HepG2 (cell line): ENCODE data around the gene SOHLH2. TPM values are rescaled to one million over a fixed set of nuclear protein-coding genes. Genes with fewer than 3 reads are reported as not detected.

Experiments used
- ATAC-seq: fragments of 200-7000 bp; cut with Tn5 transposase; 3 replicates; pipeline ENCODE4 v1.9.1; 2020; ENCODE audit warnings: mild to moderate bottlenecking, moderate library complexity
- BruUV-seq: library from RNA; stranded (reverse); fragments of 400-500 nt; replicated peaks from 2 replicates; lab custom pipeline; 2021; lab: Mats Ljungman, UMichigan
- CTCF ChIA-PET: fragments of 300-600 bp; formaldehyde crosslinking; extraction: SDS; loops from one replicate; lab custom pipeline; 2021; ENCODE audit warnings: low total read pairs, inconsistent platforms, low intra/inter-chr PET ratio; lab: Yijun Ruan, JAX
- POLR2A ChIA-PET: fragments of 350-600 bp; sonication (Branson Sonifier 250); formaldehyde crosslinking; loops from one replicate; lab custom pipeline; 2020; ENCODE audit warnings: antibody characterized with exemption, inconsistent platforms; lab: Yijun Ruan, JAX
- DNase-seq: peaks from one replicate; pipeline ENCODE4 v3.0.0-alpha.2; 2015; ENCODE audit warnings: low spot score
- FAIRE-seq: peaks from 3 replicates; lab custom pipeline; 2011; peaks lifted over from hg19 to GRCh38; lab: Jason Lieb, UNC
- H2AFZ ChIP-seq: one replicate; pipeline ENCODE4 v1.6.1; 2011; ENCODE audit warnings: low read length, inconsistent platforms
- H3K27ac ChIP-seq: fragments of 300-600 bp; 3 replicates; pipeline ENCODE4 v1.8.0; 2011; ENCODE audit warnings: mixed run types, mild to moderate bottlenecking, mixed read lengths, low read length, inconsistent platforms; ENCODE audit not compliant: insufficient read depth; ENCODE audit errors: extremely low read length
- H3K27me3 ChIP-seq, 2 experiments: fragments of 200-600 bp in 1 of 2; 2 replicates in 1 of 2; 3 replicates in 1 of 2; pipeline versions ENCODE4 v1.6.0 to v1.8.0; 2011; ENCODE audit warnings: low read length in 2 of 2, mild to moderate bottlenecking in 2 of 2, moderate library complexity in 2 of 2, inconsistent platforms in 1 of 2; ENCODE audit not compliant: insufficient read depth in 2 of 2, control insufficient read depth in 1 of 2
- H3K36me3 ChIP-seq, 2 experiments: fragments of 200-600 bp in 1 of 2; replicated peaks in 1 of 2; 2 replicates in 1 of 2; 3 replicates in 1 of 2; pipeline versions ENCODE4 v1.5.1 to v1.8.0; 2011; ENCODE audit warnings: low read length in 2 of 2, inconsistent platforms in 1 of 2; ENCODE audit not compliant: insufficient read depth in 2 of 2, control insufficient read depth in 1 of 2
- H3K4me1 ChIP-seq: 2 replicates; pipeline ENCODE4 v1.5.1; 2012; ENCODE audit warnings: low read length, inconsistent platforms; ENCODE audit not compliant: insufficient read depth
- H3K4me2 ChIP-seq: 2 replicates; pipeline ENCODE4 v1.6.0; 2011; ENCODE audit warnings: low read depth, low read length, inconsistent platforms
- H3K4me3 ChIP-seq, 3 experiments: fragments of 200-600 bp in 1 of 3; sonication (generic), shearing (Covaris generic) in 1 of 3; replicated peaks in 1 of 3; 2 replicates each; pipeline ENCODE4 v1.5.1; 2011 to 2016; ENCODE audit warnings: low read length in 3 of 3, inconsistent platforms in 2 of 3, low read depth in 2 of 3, mild to moderate bottlenecking in 2 of 3, control low read depth in 1 of 3, mixed read lengths in 1 of 3; ENCODE audit not compliant: insufficient read depth in 1 of 3
- H3K79me2 ChIP-seq: one replicate; pipeline ENCODE4 v1.6.1; 2011; ENCODE audit warnings: low read length, inconsistent platforms; ENCODE audit not compliant: insufficient read depth
- H3K9ac ChIP-seq: 2 replicates; pipeline ENCODE4 v1.6.0; 2011; ENCODE audit warnings: mild to moderate bottlenecking, low read depth, low read length, inconsistent platforms; ENCODE audit not compliant: insufficient read depth
- H3K9me3 ChIP-seq: 2 replicates; pipeline ENCODE4 v1.5.1; 2012; ENCODE audit warnings: mild to moderate bottlenecking, low read length
- H4K20me1 ChIP-seq: 2 replicates; pipeline ENCODE4 v1.6.0; 2011; ENCODE audit warnings: inconsistent platforms, mild to moderate bottlenecking, low read length, moderate library complexity; ENCODE audit not compliant: insufficient read depth
- FLYWCH1 ChIP-seq: sonication (generic); formaldehyde crosslinking; IDR thresholded peaks from 2 replicates; pipeline ENCODE4 v1.8.1; 2023; ENCODE audit warnings: mild to moderate bottlenecking, missing genetic modification reagents
- HES4 ChIP-seq: sonication (generic); formaldehyde crosslinking; IDR thresholded peaks from 2 replicates; pipeline ENCODE4 v1.9.0; 2021; ENCODE audit warnings: mild to moderate bottlenecking, missing genetic modification reagents, borderline replicate concordance
- PCBP1 ChIP-seq: fragments of 200-400 bp; formaldehyde crosslinking; IDR thresholded peaks from 2 replicates; pipeline ENCODE4 v1.6.1; 2017; ENCODE audit warnings: mild to moderate bottlenecking, low read depth, low read length, borderline replicate concordance
- RBM39 ChIP-seq: fragments of 200-400 bp; formaldehyde crosslinking; IDR thresholded peaks from one replicate; pipeline ENCODE4 v1.6.1; 2018; ENCODE audit warnings: antibody characterized with exemption, mild to moderate bottlenecking, low read depth, low read length; ENCODE audit not compliant: poor library complexity, severe bottlenecking
- SNRNP70 ChIP-seq: fragments of 200-400 bp; formaldehyde crosslinking; IDR thresholded peaks from 2 replicates; pipeline ENCODE4 v1.6.1; 2017; ENCODE audit warnings: mild to moderate bottlenecking, low read depth, low read length, moderate library complexity
- YEATS2 ChIP-seq: sonication (generic); formaldehyde crosslinking; IDR thresholded peaks from 2 replicates; pipeline ENCODE4 v1.4.0; 2020; ENCODE audit warnings: missing genetic modification reagents, borderline replicate concordance
- ZNF263 ChIP-seq: sonication (generic); formaldehyde crosslinking; IDR thresholded peaks from 2 replicates; pipeline ENCODE4 v1.4.0; 2020; ENCODE audit warnings: missing genetic modification reagents
- ZNF3 ChIP-seq: IDR thresholded peaks from 2 replicates; pipeline ENCODE4 v1.7.0; 2017; ENCODE audit warnings: inconsistent platforms
- ZNF564 ChIP-seq: sonication (generic); formaldehyde crosslinking; IDR thresholded peaks from 2 replicates; pipeline ENCODE4 v1.8.1; 2023; ENCODE audit warnings: mild to moderate bottlenecking, missing genetic modification reagents
- ZNF724P ChIP-seq: sonication (generic); formaldehyde crosslinking; IDR thresholded peaks from 2 replicates; pipeline ENCODE4 v1.8.0; 2022; ENCODE audit warnings: missing genetic modification reagents, borderline replicate concordance
- in situ Hi-C: cut with HindIII; loops from 2 replicates; pipeline ENCODE4 v1.10.0; 2017; ENCODE audit warnings: low pct_unique_long_range_greater_than_20kb; ENCODE audit not compliant: extremely low pct_ligation_motif_present
- intact Hi-C: fragments of 100-400 bp; cut with micrococcal nuclease; formaldehyde crosslinking; loops from one replicate; pipeline ENCODE4 v1.10.0; 2022; ENCODE audit not compliant: unreplicated experiment
- polyA plus RNA-seq, 8 experiments: library from polyadenylated mRNA; depleted of rRNA in 3 of 8; stranded (reverse) in 7 of 8; unstranded in 1 of 8; fragments of >200 nt; fragmentation: Illumina TruSeq in 4 of 8; extraction: Trizol in 4 of 8; gene quantifications; 2 replicates each; pipeline versions ENCODE4 v1.2.1 to v1.2.3, GENCODE V29; 2011 to 2016; ENCODE audit warnings: low read depth in 4 of 8, missing spikeins in 1 of 8, mixed read lengths in 1 of 8; ENCODE audit not compliant: insufficient read depth in 1 of 8
- total RNA-seq, 5 experiments: library from RNA; depleted of rRNA; stranded (reverse); fragments of >200 nt; fragmentation: Illumina TruSeq; extraction: Trizol; gene quantifications; 2 replicates each; pipeline ENCODE4 v1.2.3, GENCODE V29; 2016; ENCODE audit warnings: low read depth in 1 of 5
- TF ChIP-seq, protein P1 (sequence below): sonication (generic); formaldehyde crosslinking; IDR thresholded peaks from 2 replicates; pipeline ENCODE4 v1.9.0; 2021; ENCODE audit warnings: missing genetic modification reagents, mild to moderate bottlenecking, borderline replicate concordance
- TF ChIP-seq, protein P2 (sequence below): sonication (generic); IDR thresholded peaks from 2 replicates; pipeline ENCODE4 v1.6.1; 2016; ENCODE audit warnings: low read depth, borderline replicate concordance
- TF ChIP-seq, protein P3 (sequence below): fragments of 450-650 bp; IDR thresholded peaks from 2 replicates; pipeline ENCODE4 v1.6.1; 2017; ENCODE audit warnings: mild to moderate bottlenecking
- TF ChIP-seq, protein P4 (sequence below): IDR thresholded peaks from 2 replicates; pipeline ENCODE4 v1.6.1; 2016; ENCODE audit warnings: low read depth
- TF ChIP-seq, protein P5 (sequence below): sonication (generic); formaldehyde crosslinking; IDR thresholded peaks from 2 replicates; pipeline ENCODE4 v1.8.0; 2022; ENCODE audit warnings: low read depth, missing genetic modification reagents

The SOHLH2 gene
- total and polyA plus RNA-seq, 2 of the 13 experiments (the other 11 are each of a cell fraction or from before 2014, with no cell fraction given): not detected

DNA sequence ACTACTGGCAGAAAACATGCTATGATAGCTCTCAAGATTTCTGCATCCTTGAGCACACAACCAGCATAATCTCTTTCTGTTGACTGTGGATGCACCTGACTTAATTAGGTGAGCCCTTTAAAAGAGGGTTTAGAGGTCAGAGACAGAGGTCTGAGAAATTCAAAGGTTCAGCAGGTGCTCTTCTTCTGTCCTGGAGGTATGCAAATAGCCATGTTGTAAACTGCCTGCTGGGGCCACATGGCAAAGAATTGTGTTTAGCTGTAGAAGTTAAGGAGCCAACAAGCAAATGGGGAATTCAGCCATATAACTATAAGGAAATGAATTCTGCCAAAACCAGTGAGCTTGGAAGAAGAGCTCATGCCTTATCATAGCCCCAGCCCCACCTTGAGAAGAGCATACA is 71.6 kb downstream of the SOHLH2 start:
- ChIA-PET POLR2A (no interaction called here), CTCF (no interaction called here)
- Histone ChIP-seq H3K27me3 (no peaks in the 10 kb centered on the region), H3K4me1 (no peaks in the 10 kb centered on the region), H2AFZ (no peak overlapping the region), H3K27ac (no peak overlapping the region), H3K4me3 (no peak overlapping the region), H3K4me2 (no peak overlapping the region), H3K36me3 (no peaks in the 10 kb centered on the region), H3K79me2 (no peaks in the 10 kb centered on the region), H4K20me1 (no peaks in the 10 kb centered on the region), H3K9me3 (no peaks in the 10 kb centered on the region), H3K9ac (no peak overlapping the region)
- DNase-seq (no peak), FAIRE-seq (no peak), ATAC-seq (no peak)
- TF ChIP-seq HES4 (CRISPR knock-in tag): no peak
- TF ChIP-seq, protein P1, sequence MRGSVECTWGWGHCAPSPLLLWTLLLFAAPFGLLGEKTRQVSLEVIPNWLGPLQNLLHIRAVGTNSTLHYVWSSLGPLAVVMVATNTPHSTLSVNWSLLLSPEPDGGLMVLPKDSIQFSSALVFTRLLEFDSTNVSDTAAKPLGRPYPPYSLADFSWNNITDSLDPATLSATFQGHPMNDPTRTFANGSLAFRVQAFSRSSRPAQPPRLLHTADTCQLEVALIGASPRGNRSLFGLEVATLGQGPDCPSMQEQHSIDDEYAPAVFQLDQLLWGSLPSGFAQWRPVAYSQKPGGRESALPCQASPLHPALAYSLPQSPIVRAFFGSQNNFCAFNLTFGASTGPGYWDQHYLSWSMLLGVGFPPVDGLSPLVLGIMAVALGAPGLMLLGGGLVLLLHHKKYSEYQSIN (CRISPR knock-in tag): no peak
- no peak for TF ChIP-seq FLYWCH1 (CRISPR knock-in tag)
- no peak for TF ChIP-seq ZNF564 (CRISPR knock-in tag)
- no peak for TF ChIP-seq ZNF263 (CRISPR knock-in tag)
- TF ChIP-seq, protein P2, sequence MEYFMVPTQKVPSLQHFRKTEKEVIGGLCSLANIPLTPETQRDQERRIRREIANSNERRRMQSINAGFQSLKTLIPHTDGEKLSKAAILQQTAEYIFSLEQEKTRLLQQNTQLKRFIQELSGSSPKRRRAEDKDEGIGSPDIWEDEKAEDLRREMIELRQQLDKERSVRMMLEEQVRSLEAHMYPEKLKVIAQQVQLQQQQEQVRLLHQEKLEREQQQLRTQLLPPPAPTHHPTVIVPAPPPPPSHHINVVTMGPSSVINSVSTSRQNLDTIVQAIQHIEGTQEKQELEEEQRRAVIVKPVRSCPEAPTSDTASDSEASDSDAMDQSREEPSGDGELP: no peak
- no peak for TF ChIP-seq ZNF724P (CRISPR knock-in tag)
- no peak for TF ChIP-seq YEATS2 (CRISPR knock-in tag)
- no peak for TF ChIP-seq PCBP1
- TF ChIP-seq, protein P3, sequence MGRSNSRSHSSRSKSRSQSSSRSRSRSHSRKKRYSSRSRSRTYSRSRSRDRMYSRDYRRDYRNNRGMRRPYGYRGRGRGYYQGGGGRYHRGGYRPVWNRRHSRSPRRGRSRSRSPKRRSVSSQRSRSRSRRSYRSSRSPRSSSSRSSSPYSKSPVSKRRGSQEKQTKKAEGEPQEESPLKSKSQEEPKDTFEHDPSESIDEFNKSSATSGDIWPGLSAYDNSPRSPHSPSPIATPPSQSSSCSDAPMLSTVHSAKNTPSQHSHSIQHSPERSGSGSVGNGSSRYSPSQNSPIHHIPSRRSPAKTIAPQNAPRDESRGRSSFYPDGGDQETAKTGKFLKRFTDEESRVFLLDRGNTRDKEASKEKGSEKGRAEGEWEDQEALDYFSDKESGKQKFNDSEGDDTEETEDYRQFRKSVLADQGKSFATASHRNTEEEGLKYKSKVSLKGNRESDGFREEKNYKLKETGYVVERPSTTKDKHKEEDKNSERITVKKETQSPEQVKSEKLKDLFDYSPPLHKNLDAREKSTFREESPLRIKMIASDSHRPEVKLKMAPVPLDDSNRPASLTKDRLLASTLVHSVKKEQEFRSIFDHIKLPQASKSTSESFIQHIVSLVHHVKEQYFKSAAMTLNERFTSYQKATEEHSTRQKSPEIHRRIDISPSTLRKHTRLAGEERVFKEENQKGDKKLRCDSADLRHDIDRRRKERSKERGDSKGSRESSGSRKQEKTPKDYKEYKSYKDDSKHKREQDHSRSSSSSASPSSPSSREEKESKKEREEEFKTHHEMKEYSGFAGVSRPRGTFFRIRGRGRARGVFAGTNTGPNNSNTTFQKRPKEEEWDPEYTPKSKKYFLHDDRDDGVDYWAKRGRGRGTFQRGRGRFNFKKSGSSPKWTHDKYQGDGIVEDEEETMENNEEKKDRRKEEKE: no peak
- TF ChIP-seq, protein P4, sequence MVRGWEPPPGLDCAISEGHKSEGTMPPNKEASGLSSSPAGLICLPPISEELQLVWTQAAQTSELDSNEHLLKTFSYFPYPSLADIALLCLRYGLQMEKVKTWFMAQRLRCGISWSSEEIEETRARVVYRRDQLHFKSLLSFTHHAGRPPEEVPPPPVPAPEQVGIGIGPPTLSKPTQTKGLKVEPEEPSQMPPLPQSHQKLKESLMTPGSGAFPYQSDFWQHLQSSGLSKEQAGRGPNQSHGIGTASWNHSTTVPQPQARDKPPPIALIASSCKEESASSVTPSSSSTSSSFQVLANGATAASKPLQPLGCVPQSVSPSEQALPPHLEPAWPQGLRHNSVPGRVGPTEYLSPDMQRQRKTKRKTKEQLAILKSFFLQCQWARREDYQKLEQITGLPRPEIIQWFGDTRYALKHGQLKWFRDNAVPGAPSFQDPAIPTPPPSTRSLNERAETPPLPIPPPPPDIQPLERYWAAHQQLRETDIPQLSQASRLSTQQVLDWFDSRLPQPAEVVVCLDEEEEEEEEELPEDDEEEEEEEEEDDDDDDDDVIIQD (CRISPR knock-in tag): no peak
- no peak for TF ChIP-seq RBM39
- TF ChIP-seq ZNF3 (CRISPR knock-in tag): no peak
- no peak for TF ChIP-seq SNRNP70
- TF ChIP-seq, protein P5, sequence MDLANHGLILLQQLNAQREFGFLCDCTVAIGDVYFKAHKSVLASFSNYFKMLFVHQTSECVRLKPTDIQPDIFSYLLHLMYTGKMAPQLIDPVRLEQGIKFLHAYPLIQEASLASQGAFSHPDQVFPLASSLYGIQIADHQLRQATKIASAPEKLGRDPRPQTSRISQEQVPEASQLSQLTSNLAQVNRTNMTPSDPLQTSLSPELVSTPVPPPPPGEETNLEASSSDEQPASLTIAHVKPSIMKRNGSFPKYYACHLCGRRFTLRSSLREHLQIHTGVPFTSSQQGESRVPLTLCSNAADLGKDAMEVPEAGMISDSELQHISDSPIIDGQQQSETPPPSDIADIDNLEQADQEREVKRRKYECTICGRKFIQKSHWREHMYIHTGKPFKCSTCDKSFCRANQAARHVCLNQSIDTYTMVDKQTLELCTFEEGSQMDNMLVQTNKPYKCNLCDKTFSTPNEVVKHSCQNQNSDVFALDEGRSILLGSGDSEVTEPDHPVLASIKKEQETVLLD: no peak
- intact Hi-C loops: no loop called here
- no TSS peak for BruUV-seq
- in situ Hi-C loops: no loop called here
